Spleen (tissue), 11 donors: ENCODE results near the gene NCAN. TPM values are rescaled to one million over a fixed set of nuclear protein-coding genes. Genes with fewer than 3 reads are reported as not detected.
A peak's percentile ranks its signal among the peaks of the same experiment; 100 is the strongest.

ENCODE experiments used
- DNase-seq: peaks from one replicate; pipeline ENCODE4 v3.0.0-alpha.2; 2020
- H3K27ac ChIP-seq, 8 donors: fragments of 200-600 bp; sonication (generic) in 7 of 8; 1 replicate in 4 of 8; 2 replicates in 4 of 8; pipeline versions ENCODE4 v1.5.0 to v1.8.0; 2016 to 2021; ENCODE audit warnings: inconsistent platforms in 4 of 8, mild to moderate bottlenecking in 4 of 8, moderate library complexity in 1 of 8
- H3K27me3 ChIP-seq, 7 donors: fragments of 200-600 bp; sonication (generic) in 6 of 7; replicated peaks in 1 of 7; 1 replicate in 4 of 7; 2 replicates in 3 of 7; pipeline versions ENCODE4 v1.5.0 to v1.8.0; 2016 to 2021; ENCODE audit warnings: inconsistent platforms in 3 of 7, mild to moderate bottlenecking in 1 of 7
- H3K36me3 ChIP-seq, 6 donors: fragments of 200-600 bp; sonication (generic) in 5 of 6; 1 replicate in 4 of 6; 2 replicates in 2 of 6; pipeline versions ENCODE4 v1.5.0 to v1.8.0; 2016 to 2021; ENCODE audit warnings: inconsistent platforms in 2 of 6
- H3K4me1 ChIP-seq, 6 donors: fragments of 200-600 bp; sonication (generic) in 5 of 6; 1 replicate in 3 of 6; 2 replicates in 3 of 6; pipeline versions ENCODE4 v1.5.0 to v1.8.0; 2016 to 2021; ENCODE audit warnings: inconsistent platforms in 3 of 6
- H3K4me3 ChIP-seq, 8 donors: fragments of 200-600 bp; sonication (generic) in 7 of 8; 1 replicate in 4 of 8; 2 replicates in 4 of 8; pipeline versions ENCODE4 v1.5.0 to v1.8.0; 2016 to 2021; ENCODE audit warnings: inconsistent platforms in 4 of 8, mild to moderate bottlenecking in 4 of 8, moderate library complexity in 2 of 8
- H3K9me3 ChIP-seq, 8 donors: fragments of 200-600 bp; sonication (generic) in 7 of 8; 1 replicate in 4 of 8; 2 replicates in 4 of 8; pipeline versions ENCODE4 v1.5.0 to v1.8.0; 2016 to 2021; ENCODE audit warnings: inconsistent platforms in 4 of 8
- POLR2A ChIP-seq, 3 donors: fragments of 450-650 bp; IDR thresholded peaks; one replicate each; pipeline ENCODE4 v1.5.1; 2017; ENCODE audit warnings: antibody characterized with exemption in 3 of 3, mild to moderate bottlenecking in 1 of 3
- POLR2AphosphoS5 ChIP-seq, 3 donors: sonication (generic); formaldehyde crosslinking; IDR thresholded peaks; one replicate each; pipeline ENCODE4 v1.5.1; 2017; ENCODE audit warnings: antibody characterized with exemption in 3 of 3
- WGBS, 5 donors: extraction: QIAGEN DNeasy Blood & Tissue Kit in 3 of 5; methylation state at CpG; one replicate each; pipeline versions ENCODE4 v1.1.5 to v1.1.7; 2013 to 2018; 5-methylcytosine and 5-hydroxymethylcytosine counted together
- intact Hi-C: fragments of 100-400 bp; cut with DNase I; formaldehyde crosslinking; loops from one replicate; pipeline ENCODE4 v1.15.0; 2023; ENCODE audit warnings: low total_unique reads
- polyA plus RNA-seq, 3 donors: library from polyadenylated mRNA; stranded (reverse); fragments of 200-250 nt; gene quantifications; one replicate each; pipeline ENCODE4 v1.2.1, GENCODE V29; 2013
- total RNA-seq, 7 donors: library from RNA; depleted of rRNA in 3 of 7; stranded (reverse); fragments of >200 nt in 3 of 7; fragmentation: NEBNext Ultra II Directional in 4 of 7; extraction: Animal tissue kit (Norgen Biotek cat#: 25700) in 4 of 7; gene quantifications; one replicate each; pipeline versions ENCODE4 v1.1.0 to v1.2.1, GENCODE V29; 2016 to 2021
- TF ChIP-seq, protein P1 (sequence below), 11 experiments: fragments of 200-600 bp in 7 of 11; fragments of 450-650 bp in 4 of 11; sonication (generic) in 4 of 11; IDR thresholded peaks in 8 of 11; conservative IDR thresholded peaks in 3 of 11; 1 replicate in 7 of 11; 2 replicates in 4 of 11; pipeline versions ENCODE4 v1.4.0 to v1.8.0; 2016 to 2021; ENCODE audit warnings: antibody characterized with exemption in 11 of 11, inconsistent platforms in 4 of 11, mild to moderate bottlenecking in 1 of 11
- donor health status: healthy with polysubstance abuse.
- donor health status: DM: no; HTN: no; CAD: no; lungs with moderate emphysema.
- donor health status: DM: no; HTN: no; CAD: no.
- donor health status: Bipolar disorder and iron deficiency.
- donor health status: healthy.
- donor health status: DM: no; HTN: no; CAD: no.
- donor health status: DM: yes; HTN: yes; CAD: no.

Gene NCAN
- total and polyA plus RNA-seq, 10 donors = 0.17 TPM; not detected in 9

- 85 to 89% (median 85%) methylated on average over 6 of the region's 6 CpGs for WGBS, 5 donors
- DNase-seq = no peak
These were observed 11.9 kb downstream of the NCAN start for GRCh38 chr19:19223636-19224035.

GRCh38 chr19:19224150-19224851 lies 12.5 kb downstream of the NCAN start:
- intact Hi-C loops = no loop called here
- H3K27ac ChIP-seq = no peak overlapping the region
- H3K36me3 ChIP-seq = no peaks in the 10 kb centered on the region
- no peak for TF ChIP-seq POLR2AphosphoS5 (IDR thresholded peaks at IDR 0.05)
- no peak for TF ChIP-seq POLR2A (IDR thresholded peaks at IDR 0.05)
- TF ChIP-seq, protein P1, sequence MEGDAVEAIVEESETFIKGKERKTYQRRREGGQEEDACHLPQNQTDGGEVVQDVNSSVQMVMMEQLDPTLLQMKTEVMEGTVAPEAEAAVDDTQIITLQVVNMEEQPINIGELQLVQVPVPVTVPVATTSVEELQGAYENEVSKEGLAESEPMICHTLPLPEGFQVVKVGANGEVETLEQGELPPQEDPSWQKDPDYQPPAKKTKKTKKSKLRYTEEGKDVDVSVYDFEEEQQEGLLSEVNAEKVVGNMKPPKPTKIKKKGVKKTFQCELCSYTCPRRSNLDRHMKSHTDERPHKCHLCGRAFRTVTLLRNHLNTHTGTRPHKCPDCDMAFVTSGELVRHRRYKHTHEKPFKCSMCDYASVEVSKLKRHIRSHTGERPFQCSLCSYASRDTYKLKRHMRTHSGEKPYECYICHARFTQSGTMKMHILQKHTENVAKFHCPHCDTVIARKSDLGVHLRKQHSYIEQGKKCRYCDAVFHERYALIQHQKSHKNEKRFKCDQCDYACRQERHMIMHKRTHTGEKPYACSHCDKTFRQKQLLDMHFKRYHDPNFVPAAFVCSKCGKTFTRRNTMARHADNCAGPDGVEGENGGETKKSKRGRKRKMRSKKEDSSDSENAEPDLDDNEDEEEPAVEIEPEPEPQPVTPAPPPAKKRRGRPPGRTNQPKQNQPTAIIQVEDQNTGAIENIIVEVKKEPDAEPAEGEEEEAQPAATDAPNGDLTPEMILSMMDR (IDR thresholded peaks at IDR 0.05 in 8 of 11, conservative IDR thresholded peaks at IDR 0.05 in 3 of 11) = no peak
- H3K4me1 ChIP-seq = peaks cover 0 to 14% (median 12%) of the 10 kb centered on the region in 6 donors
- DNase-seq = no peak
- 70 to 76% (median 72%) methylated on average over 15 to 17 of the region's 17 CpGs for WGBS, 5 donors
- peak overlapping the region in 5 of 8 donors; percentile 19 to 70 (median 45) for H3K4me3 ChIP-seq
- H3K27me3 ChIP-seq = peaks cover 0 to 74% (median 4%) of the 10 kb centered on the region in 7 donors
- H3K9me3 ChIP-seq = no peaks in the 10 kb centered on the region

More at GRCh38 chr19:19223636-19224035, 11.9 kb downstream of the NCAN start:
- intact Hi-C loops = no loop called here
- Histone ChIP-seq H3K4me1 (peaks cover 0 to 14% (median 12%) of the 10 kb centered on the region in 6 donors), H3K36me3 (no peaks in the 10 kb centered on the region), H3K27me3 (peaks cover 0 to 74% (median 4%) of the 10 kb centered on the region in 7 donors), H3K9me3 (no peaks in the 10 kb centered on the region), H3K27ac (no peak overlapping the region), H3K4me3 (no peak overlapping the region)
- TF ChIP-seq POLR2A (IDR thresholded peaks at IDR 0.05) (no peak), POLR2AphosphoS5 (IDR thresholded peaks at IDR 0.05) (no peak)

- Histone ChIP-seq H3K4me1 (peaks cover 0 to 14% (median 12%) of the 10 kb centered on the region in 6 donors), H3K27ac (peak overlapping the region in 1 of 8 donors; percentile 26), H3K9me3 (no peaks in the 10 kb centered on the region), H3K4me3 (peak overlapping the region; percentile 19 to 70 (median 44)), H3K36me3 (no peaks in the 10 kb centered on the region), H3K27me3 (peaks cover 0 to 72% (median 4%) of the 10 kb centered on the region in 7 donors)
- intact Hi-C loops = no loop called here
- peak; percentile 62 to 78 (median 64) for TF ChIP-seq POLR2AphosphoS5 (IDR thresholded peaks at IDR 0.05)
- TF ChIP-seq, protein P1 (IDR thresholded peaks at IDR 0.05 in 8 of 11, conservative IDR thresholded peaks at IDR 0.05 in 3 of 11) = peak in 10 of 11 experiments; percentile 52 to 83 (median 76)
- no peak for TF ChIP-seq POLR2A (IDR thresholded peaks at IDR 0.05)
- peak; percentile 94 for DNase-seq
- 2 to 10% (median 3%) methylated on average over 5 to 59 of the region's 59 CpGs for WGBS, 5 donors
These were observed 13.2 kb downstream of the NCAN start for GRCh38 chr19:19224852-19225494.

GRCh38 chr19:19226204-19226603 lies 14.4 kb downstream of the NCAN start:
- Histone ChIP-seq H3K4me3 (no peak overlapping the region), H3K27me3 (peaks cover 0 to 67% (median 4%) of the 10 kb centered on the region in 7 donors), H3K9me3 (no peaks in the 10 kb centered on the region), H3K27ac (no peak overlapping the region), H3K4me1 (peaks cover 0 to 14% (median 12%) of the 10 kb centered on the region in 6 donors), H3K36me3 (no peaks in the 10 kb centered on the region)
- 81 to 83% (median 81%) methylated on average over 5 of the region's 5 CpGs for WGBS, 5 donors
- TF ChIP-seq POLR2A (IDR thresholded peaks at IDR 0.05) (no peak), POLR2AphosphoS5 (IDR thresholded peaks at IDR 0.05) (no peak)
- TF ChIP-seq, protein P1 (IDR thresholded peaks at IDR 0.05 in 8 of 11, conservative IDR thresholded peaks at IDR 0.05 in 3 of 11) = no peak
- no peak for DNase-seq
- intact Hi-C loops = no loop called here
